ENCODE data around the gene CADPS. TPM values are rescaled to one million over a fixed set of nuclear protein-coding genes. Genes with fewer than 3 reads are reported as not detected.

Gene CADPS
- polyA plus RNA-seq, 4 donors, result 1.8 to 2.5 (median 2.2) TPM

DNA sequence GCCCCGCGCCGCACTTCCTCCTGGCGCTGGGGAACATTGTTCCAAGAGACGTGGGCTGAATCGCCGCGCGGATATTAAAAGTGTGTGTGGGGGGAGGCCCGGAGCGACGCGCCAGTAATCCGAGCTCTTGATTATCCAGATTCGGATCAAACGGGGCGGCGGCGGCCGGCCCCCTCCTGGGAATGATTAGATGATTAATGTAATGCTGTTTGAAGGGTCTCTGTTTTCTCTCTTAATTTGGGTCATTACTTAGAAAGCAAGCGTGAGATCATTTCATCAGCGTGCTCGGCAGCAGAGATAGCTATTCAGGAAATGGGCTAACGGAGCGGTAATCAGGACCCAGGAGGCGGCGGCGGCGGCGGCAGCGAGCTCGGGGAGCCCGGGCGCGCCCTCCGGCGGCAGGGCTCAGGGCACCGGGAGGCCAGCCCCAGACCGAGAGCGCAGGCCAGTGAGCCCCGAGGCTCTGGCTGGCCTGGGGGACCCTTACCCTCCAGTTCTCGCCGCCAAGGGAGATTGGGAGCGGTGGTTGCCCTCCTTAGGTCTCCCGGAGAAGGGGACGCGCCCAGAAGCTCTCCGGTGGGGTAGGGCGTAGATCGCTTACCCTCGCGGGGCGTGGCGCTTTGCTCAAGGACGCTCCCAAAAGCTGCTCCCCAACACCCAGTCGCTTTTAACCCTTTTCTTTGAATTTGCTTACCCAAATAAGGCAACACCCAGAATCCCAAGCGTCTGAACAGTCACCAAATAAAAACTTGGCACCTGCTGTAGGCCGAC lies 506.3 kb downstream of the CADPS start:
- no peak for DNase-seq (ENCODE audit: low read depth in 4 of 4, low spot score in 3 of 4)

DNA sequence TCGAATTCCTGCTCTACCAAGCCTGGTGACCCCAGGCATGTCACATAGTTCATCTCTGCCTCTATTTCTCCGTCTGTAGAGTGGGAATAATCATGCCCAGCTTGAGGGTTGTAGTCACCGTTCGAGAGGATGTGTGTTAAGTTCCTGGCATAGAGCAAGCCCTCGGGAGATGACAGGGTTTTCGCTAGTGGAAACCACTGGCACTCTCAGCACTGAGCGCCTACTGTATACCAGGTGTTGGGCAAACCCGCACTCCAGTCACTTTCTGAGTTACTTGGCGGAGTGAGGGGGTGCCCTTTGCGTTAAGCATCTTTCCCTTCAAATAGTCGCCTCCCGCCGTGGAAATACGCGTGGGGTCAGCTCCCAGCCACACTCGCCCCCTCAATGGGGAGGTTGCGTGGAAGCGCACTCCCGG lies 506.9 kb downstream of the CADPS start:
- DNase-seq (ENCODE audit: low read depth in 4 of 4, low spot score in 3 of 4), result no peak

DNA sequence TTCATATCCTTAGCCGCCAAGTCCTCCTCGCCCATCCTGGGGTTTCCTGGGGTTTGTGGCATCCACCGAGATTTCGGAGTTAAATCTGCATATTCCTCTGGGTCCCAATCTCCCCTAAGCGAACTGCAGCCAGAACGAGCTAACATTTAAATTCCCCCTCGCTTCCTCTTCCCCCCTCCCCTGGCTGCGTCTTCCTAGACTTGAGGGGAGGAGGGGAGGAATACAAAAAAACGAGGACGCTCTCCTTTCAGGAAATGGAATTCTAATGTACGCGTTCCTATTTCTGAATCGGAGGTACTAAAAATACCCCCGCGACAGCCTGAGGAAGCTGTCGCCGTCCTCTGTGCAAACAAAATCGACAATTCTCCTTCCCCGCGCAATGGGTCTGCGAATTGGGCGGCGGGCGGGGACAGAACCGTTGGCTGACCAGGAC lies 507.4 kb downstream of the CADPS start:
- no peak for DNase-seq (ENCODE audit: low read depth in 4 of 4, low spot score in 3 of 4)

DNA sequence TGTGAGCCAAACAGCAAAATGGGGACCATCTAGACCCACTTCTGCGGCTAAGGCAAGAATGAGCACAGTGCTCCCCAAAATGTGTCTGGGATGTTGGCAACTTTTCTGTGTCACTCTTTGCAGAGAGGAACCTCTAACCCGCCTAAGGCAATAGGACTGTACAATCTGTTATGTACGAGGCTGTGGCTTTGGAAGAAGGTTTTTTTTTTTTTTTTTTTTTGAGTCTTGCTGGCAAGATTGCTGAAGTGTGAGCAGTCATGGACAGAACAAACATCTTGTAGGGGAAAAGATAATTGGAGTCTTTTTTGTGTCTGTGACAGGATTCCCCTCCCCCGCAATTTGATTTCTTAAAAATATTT lies 509.1 kb downstream of the CADPS start:
- no peak for DNase-seq (ENCODE audit: low read depth in 4 of 4, low spot score in 3 of 4)

- DNase-seq (ENCODE audit: low read depth in 4 of 4, low spot score in 3 of 4), result no peak
Observed at GRCh38 chr3:62365391-62366125, 509.7 kb downstream of the CADPS start.

DNA sequence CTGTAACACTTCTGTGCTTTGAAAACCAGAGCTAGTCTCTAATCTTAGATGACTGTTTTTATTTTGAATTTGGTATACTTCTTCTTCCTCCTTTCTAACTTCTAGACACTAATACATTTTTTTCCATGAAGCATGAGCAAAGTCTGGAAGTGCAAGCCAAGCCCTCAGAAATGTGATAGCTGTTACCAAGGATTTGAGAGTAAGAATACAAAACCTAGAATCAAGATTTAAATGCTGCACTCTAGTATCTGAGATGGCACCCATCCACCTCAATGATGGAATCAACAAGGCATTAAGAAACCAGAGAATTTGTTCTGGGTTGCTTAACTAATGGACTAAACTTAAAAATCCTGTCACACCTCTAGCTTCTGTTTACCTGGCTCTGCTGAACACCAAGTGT lies 511.0 kb downstream of the CADPS start:
- no peak for DNase-seq (ENCODE audit: low read depth in 4 of 4, low spot score in 3 of 4)

DNA sequence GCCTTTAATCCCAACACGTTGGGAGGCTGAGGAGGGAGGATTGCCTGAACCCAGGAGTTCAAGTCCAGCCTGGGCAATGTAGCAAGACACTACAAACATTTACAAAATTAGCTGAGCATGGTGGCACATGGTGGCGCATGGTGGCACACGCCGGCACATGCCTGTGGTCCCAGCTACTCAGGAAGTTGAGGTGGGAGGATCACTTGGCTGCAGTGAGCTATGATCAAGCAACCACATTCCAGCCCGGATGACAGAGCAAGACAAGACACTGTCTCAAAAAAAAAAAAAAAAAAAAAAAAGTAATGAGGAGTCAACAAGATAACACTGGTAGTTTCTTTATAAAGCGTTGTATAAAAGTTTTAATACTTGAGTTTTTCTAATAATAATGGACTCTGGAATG lies 511.9 kb downstream of the CADPS start:
- DNase-seq (ENCODE audit: low read depth in 4 of 4, low spot score in 3 of 4), result no peak

DNA sequence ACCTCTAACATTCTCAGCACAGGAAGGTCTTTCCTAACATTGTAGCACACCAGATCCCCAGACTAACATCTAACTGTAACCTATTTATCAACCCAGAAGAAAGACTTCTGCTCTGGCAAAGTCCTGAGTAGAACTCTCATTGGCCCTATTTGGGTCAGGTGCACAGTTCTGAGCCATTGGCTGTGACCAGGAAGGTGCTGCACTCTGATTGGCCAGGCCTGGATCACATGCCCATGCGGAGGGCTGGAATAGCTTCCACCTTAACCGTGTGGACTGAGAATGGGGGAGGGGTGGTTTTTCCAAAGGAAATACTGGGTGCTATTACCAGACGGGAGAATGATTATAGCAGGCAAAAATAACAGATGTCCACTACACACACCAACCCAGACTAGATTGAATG lies 513.4 kb downstream of the CADPS start:
- DNase-seq (ENCODE audit: low read depth in 4 of 4, low spot score in 3 of 4), result no peak

DNA sequence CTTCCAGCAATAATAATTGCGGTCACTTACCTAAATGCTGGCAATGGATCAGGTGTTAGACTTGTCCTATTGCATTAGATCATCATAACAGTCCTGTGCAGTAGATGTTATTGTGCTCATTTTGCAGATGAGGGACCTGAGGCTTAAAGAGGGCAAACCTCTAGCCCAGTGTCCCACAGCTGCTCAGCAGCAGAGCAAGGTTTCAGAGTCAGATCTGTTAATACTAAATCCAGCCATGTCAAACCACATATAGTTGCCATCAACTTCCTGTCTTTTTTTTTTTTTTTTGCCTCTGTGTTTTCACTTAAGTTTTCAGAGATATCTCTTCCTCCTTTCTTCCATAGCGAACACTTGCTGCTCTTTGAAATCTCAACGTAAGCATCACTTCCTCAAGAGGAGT lies 514.0 kb downstream of the CADPS start:
- no peak for DNase-seq (ENCODE audit: low read depth in 4 of 4, low spot score in 3 of 4)

GRCh38 chr3:62359531-62359930 lies 515.7 kb downstream of the CADPS start:
- no peak for DNase-seq (ENCODE audit: low read depth in 4 of 4, low spot score in 3 of 4)

GRCh38 chr3:62356356-62356755 lies 518.9 kb downstream of the CADPS start:
- DNase-seq (ENCODE audit: low read depth in 4 of 4, low spot score in 3 of 4), result no peak

DNA sequence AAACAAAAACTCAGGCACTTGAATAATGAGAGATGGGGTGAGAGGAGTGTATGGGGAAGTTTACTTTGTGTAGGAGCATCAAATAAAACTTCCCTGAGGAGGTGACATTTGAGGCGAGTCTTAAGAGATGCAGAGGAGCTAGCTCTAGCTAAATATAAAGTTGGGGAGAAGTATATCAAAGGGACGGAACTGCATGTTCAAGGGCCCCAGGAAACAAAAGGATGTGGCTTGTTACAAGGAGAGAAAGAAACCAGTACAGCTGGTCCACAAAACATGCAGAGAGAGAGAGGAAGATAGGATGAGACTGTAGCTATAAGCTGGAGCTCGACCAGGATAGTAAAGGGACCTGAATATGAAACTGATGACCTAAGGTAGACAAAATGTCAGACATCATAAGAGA lies 519.5 kb downstream of the CADPS start:
- no peak for DNase-seq (ENCODE audit: low read depth in 4 of 4, low spot score in 3 of 4)

Data from left renal pelvis (tissue), 4 donors.